Calu3 (cell line): ENCODE results near the gene LRMDA. TPM values are rescaled to one million over a fixed set of nuclear protein-coding genes. Genes with fewer than 3 reads are reported as not detected.

Experiments used
- BruUV-seq: library from RNA; stranded (reverse); fragments of 400-500 nt; replicated peaks from 2 replicates; lab custom pipeline; 2021; lab: Mats Ljungman, UMichigan
- CTCF ChIA-PET: fragments of 300-600 bp; sonication (Branson Sonifier 250); formaldehyde crosslinking; loops from one replicate; lab custom pipeline; 2022; ENCODE audit warnings: antibody characterized with exemption; lab: Charles Lee
- DNase-seq: peaks from one replicate; pipeline ENCODE4 v3.0.0; 2022
- H3K27ac Mint-ChIP-seq: one replicate; pipeline ENCODE4 v1.8.0; 2022; ENCODE audit warnings: mixed read lengths; ENCODE audit not compliant: unreplicated experiment
- H3K27me3 Mint-ChIP-seq: one replicate; pipeline ENCODE4 v1.8.0; 2022; ENCODE audit warnings: mixed read lengths; ENCODE audit not compliant: unreplicated experiment
- H3K36me3 Mint-ChIP-seq: one replicate; pipeline ENCODE4 v1.8.0; 2022; ENCODE audit warnings: mild to moderate bottlenecking, moderate library complexity, mixed read lengths; ENCODE audit not compliant: insufficient read depth, unreplicated experiment
- H3K4me1 Mint-ChIP-seq: one replicate; pipeline ENCODE4 v1.8.0; 2022; ENCODE audit warnings: mild to moderate bottlenecking, low read depth, mixed read lengths; ENCODE audit not compliant: unreplicated experiment
- H3K4me3 Mint-ChIP-seq: one replicate; pipeline ENCODE4 v1.8.0; 2022; ENCODE audit warnings: mild to moderate bottlenecking, low read depth, moderate library complexity, mixed read lengths; ENCODE audit not compliant: unreplicated experiment
- H3K9me3 Mint-ChIP-seq: one replicate; pipeline ENCODE4 v1.8.0; 2022; ENCODE audit warnings: low read depth, mixed read lengths; ENCODE audit not compliant: unreplicated experiment
- CTCF ChIP-seq: fragments of 200-600 bp; IDR thresholded peaks from one replicate; pipeline ENCODE4 v1.8.0; 2022; ENCODE audit warnings: antibody characterized with exemption; ENCODE audit not compliant: unreplicated experiment
- intact Hi-C: fragments of 100-400 bp; cut with micrococcal nuclease; formaldehyde crosslinking; loops from one replicate; pipeline ENCODE4 v1.10.0; 2022; ENCODE audit not compliant: unreplicated experiment
- total RNA-seq: library from RNA; stranded (reverse); gene quantifications from 2 replicates; pipeline ENCODE4 v1.2.3, GENCODE V29; 2022

Gene LRMDA
- total RNA-seq, 1 experiment from 2014 or later, result 7.6 TPM

DNA sequence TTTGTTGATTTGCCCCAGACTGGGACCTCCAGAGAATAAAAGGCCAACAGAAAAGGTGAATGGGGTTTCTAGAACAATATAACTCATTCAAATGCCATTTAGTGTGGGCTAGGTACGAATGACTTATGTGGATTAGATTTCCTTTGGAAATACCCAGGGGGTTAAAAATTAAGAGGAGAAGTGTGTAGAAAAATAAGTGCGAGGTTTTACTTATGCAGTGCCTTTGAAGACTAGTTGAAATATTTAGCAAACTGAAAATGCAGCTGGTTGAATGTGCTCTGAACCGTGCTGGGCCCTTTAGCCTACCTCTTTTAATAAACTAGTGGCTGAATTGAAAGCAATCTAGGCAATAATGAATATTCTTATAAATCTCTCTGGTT lies 180.6 kb downstream of the LRMDA start:
- no peaks in the 10 kb centered on the region for H3K4me1 Mint-ChIP-seq
- no peaks in the 10 kb centered on the region for H3K36me3 Mint-ChIP-seq
- no peak for TF ChIP-seq CTCF
- no peak for DNase-seq
- peaks cover 19% of the 10 kb centered on the region for H3K27me3 Mint-ChIP-seq
- no peak overlapping the region for H3K27ac Mint-ChIP-seq
- CTCF ChIA-PET, result no interaction called here
- H3K9me3 Mint-ChIP-seq, result no peaks in the 10 kb centered on the region
- intact Hi-C loops, result no loop called here
- no TSS peak for BruUV-seq
- no peak overlapping the region for H3K4me3 Mint-ChIP-seq

DNA sequence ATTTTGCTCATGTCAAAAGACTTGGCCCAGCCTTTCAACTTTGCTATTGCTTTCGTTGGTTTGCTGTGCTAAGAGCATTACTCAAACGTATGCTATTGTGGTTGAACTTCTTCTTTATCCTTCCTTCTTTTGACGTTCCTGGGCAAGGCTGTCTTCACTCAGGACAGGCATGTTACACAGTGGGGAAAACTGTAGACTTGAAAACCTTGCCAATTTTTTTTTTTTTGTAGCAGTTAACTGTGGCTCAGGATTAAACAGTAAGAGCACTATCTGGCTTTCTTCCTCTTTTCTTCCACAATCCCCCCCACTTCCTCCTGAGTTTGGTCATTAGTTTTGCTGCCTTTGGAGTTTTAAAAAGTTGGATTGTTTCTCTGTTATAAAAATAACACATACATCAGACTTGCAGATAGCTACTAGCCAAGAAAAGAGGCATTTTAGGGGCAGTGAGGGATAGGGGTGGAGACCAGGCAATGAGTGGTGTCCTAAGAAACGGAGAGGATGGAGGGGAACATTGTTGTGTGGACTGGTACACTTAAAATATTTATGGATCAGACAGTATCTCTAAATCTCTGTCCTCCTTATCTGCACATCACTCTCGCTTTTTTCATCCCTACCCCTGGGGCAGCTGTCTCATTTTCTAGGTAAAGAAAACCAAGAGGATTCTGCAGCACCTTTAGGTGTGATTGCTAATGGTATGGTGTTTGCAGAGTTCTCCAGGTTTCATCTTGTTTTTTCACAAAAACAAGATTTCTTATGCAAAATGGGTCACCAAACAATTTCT lies 181.7 kb downstream of the LRMDA start:
- TF ChIP-seq CTCF, result no peak
- DNase-seq, result no peak
- Mint-ChIP-seq H3K27ac (no peak overlapping the region), H3K27me3 (peaks cover 30% of the 10 kb centered on the region), H3K9me3 (no peaks in the 10 kb centered on the region), H3K4me3 (no peak overlapping the region), H3K4me1 (no peaks in the 10 kb centered on the region), H3K36me3 (no peaks in the 10 kb centered on the region)
- BruUV-seq, result no TSS peak
- intact Hi-C loops, result no loop called here
- CTCF ChIA-PET, result interaction anchor here (0.6 to 0.7 kb wide), 2 partner anchors 87 to 1085 kb away, joined by 3 to 4 read pairs; no protein-coding TSS in a partner anchor

DNA sequence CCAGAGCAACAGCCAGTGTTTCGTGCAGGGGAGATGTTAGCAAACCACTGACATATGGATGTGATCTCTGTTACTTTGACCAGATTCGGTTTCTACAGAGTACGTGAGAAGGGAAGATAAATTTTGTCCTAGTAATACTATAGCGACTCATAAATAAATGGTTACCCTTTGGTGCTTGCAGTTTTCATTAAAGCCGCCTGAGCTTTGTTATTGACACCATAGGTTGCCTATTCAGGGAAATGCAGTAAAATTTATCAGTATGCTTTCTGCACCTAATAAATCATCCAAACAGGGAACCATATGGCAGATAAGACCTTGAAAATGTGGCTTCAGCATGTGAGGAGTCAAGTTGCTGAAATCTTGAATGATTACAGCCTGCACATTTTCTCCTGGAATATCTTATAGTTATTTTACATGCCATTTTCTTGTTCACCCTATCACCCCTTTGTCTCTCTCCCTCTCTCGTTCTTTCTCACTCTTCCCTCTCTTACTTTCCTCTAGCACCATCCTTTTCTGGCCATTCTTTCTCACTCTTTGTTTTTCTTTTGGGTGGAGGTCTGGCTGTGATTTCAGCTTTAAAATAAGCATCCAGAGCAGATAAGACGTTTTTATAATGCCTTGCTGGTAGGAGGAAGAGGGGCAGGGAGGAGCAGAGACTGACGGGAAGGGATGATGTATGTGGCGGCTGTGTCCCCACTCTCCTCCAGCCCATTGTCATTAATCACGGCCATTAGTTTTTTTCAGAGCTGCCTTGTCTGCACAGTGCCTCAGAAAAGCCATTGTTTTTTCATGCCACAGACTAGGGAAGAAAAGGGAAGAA lies 182.5 kb downstream of the LRMDA start:
- TF ChIP-seq CTCF, result no peak
- Mint-ChIP-seq H3K36me3 (no peaks in the 10 kb centered on the region), H3K4me1 (no peaks in the 10 kb centered on the region), H3K4me3 (no peak overlapping the region), H3K9me3 (no peaks in the 10 kb centered on the region), H3K27ac (no peak overlapping the region), H3K27me3 (peaks cover 31% of the 10 kb centered on the region)
- intact Hi-C loops, result no loop called here
- CTCF ChIA-PET, result interaction anchor here (0.7 kb wide), 1 partner anchor 1084 kb away, joined by 3 read pairs; no protein-coding TSS in a partner anchor
- DNase-seq, result no peak
- BruUV-seq, result no TSS peak

DNA sequence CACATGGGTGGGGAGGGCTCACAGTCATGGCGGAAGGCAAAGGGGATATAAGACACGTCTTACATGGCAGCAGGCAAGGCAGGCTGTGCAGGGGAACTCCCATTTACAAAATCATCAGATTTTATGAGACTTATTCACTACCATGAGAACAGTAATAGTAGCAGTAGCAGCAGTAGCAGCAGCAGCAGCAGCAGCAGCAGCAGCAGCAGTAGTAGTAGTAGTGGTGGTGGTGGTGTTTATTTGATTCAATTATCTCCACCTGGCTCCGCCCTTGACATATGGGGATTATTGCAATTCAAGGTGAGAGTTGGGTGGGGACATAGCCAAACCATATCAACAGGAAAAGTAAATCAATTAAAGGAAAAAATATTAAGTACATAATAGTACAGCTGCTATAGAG lies 184.7 kb downstream of the LRMDA start:
- DNase-seq, result no peak
- Mint-ChIP-seq H3K9me3 (no peaks in the 10 kb centered on the region), H3K27ac (no peak overlapping the region), H3K4me3 (no peak overlapping the region), H3K4me1 (no peaks in the 10 kb centered on the region), H3K27me3 (peaks cover 36% of the 10 kb centered on the region), H3K36me3 (no peaks in the 10 kb centered on the region)
- CTCF ChIA-PET, result no interaction called here
- intact Hi-C loops, result no loop called here
- no TSS peak for BruUV-seq
- TF ChIP-seq CTCF, result no peak
